GM12878 (cell line): Measurements from ENCODE around the gene FCHSD2. TPM values are rescaled to one million over a fixed set of nuclear protein-coding genes. Genes with fewer than 3 reads are reported as not detected.

Experiments
- ATAC-seq: fragments of 200-7000 bp; cut with Tn5 transposase; 3 replicates; pipeline ENCODE4 v1.9.1; 2020; ENCODE audit warnings: mild to moderate bottlenecking, moderate library complexity
- BruUV-seq: library from RNA; stranded (reverse); fragments of 400-500 nt; replicated peaks from 2 replicates; lab custom pipeline; 2021; lab: Mats Ljungman, UMichigan
- CTCF ChIA-PET: fragments of 300-600 bp; sonication (Branson Sonifier 250); formaldehyde crosslinking; extraction: SDS; loops from one replicate; lab custom pipeline; 2021; ENCODE audit warnings: inconsistent platforms; lab: Yijun Ruan, JAX
- POLR2A ChIA-PET: fragments of 350-600 bp; formaldehyde crosslinking; extraction: SDS; loops from one replicate; lab custom pipeline; 2021; ENCODE audit warnings: inconsistent platforms; lab: Charles Lee
- RAD21 ChIA-PET: fragments of 300-600 bp; sonication (Branson Sonifier 250); formaldehyde crosslinking; loops from one replicate; lab custom pipeline; 2023; ENCODE audit warnings: antibody characterized with exemption; ENCODE audit not compliant: unreplicated experiment; lab: Charles Lee
- SMC1A ChIA-PET: fragments of 300-600 bp; sonication (Branson Sonifier 250); formaldehyde crosslinking; loops from one replicate; lab custom pipeline; 2023; ENCODE audit not compliant: unreplicated experiment, uncharacterized antibody; lab: Charles Lee
- DNase-seq: peaks from one replicate; pipeline ENCODE4 v3.0.0-alpha.2; 2011; ENCODE audit warnings: low read depth, low spot score
- FAIRE-seq: peaks from 3 replicates; lab custom pipeline; 2011; peaks lifted over from hg19 to GRCh38; lab: Jason Lieb, UNC
- H2AFZ ChIP-seq: 2 replicates; pipeline ENCODE4 v1.6.0; 2011; ENCODE audit warnings: low read depth, low read length, control low read depth; ENCODE audit not compliant: control insufficient read depth
- H3K27ac ChIP-seq: 2 replicates; pipeline ENCODE4 v1.5.1; 2011; ENCODE audit warnings: control low read depth; ENCODE audit not compliant: control insufficient read depth, insufficient read depth
- H3K27me3 ChIP-seq, 2 experiments: replicated peaks in 1 of 2; 2 replicates each; pipeline versions ENCODE4 v1.6.0 to v1.6.1; 2011; ENCODE audit warnings: low read length in 1 of 2; ENCODE audit not compliant: control insufficient read depth in 2 of 2, insufficient read depth in 2 of 2
- H3K36me3 ChIP-seq, 2 experiments: 2 replicates each; pipeline ENCODE4 v1.5.1; 2011; ENCODE audit warnings: low read length in 1 of 2; ENCODE audit not compliant: control insufficient read depth in 2 of 2, insufficient read depth in 2 of 2
- H3K4me1 ChIP-seq: 2 replicates; pipeline ENCODE4 v1.6.1; 2011; ENCODE audit warnings: mild to moderate bottlenecking, low read length, moderate library complexity, mixed read lengths; ENCODE audit not compliant: control insufficient read depth, insufficient read depth
- H3K4me2 ChIP-seq: 2 replicates; pipeline ENCODE4 v1.6.0; 2011; ENCODE audit warnings: control low read depth; ENCODE audit not compliant: control insufficient read depth, insufficient read depth
- H3K4me3 ChIP-seq: fragments of 200-600 bp; sonication (generic); 2 replicates; pipeline ENCODE4 v1.5.1; 2016
- H3K79me2 ChIP-seq: 2 replicates; pipeline ENCODE4 v1.6.0; 2011; ENCODE audit warnings: low read length; ENCODE audit not compliant: control insufficient read depth, insufficient read depth
- H3K9ac ChIP-seq: 2 replicates; pipeline ENCODE4 v1.8.0; 2011; ENCODE audit warnings: low read length, control low read depth, mixed read lengths; ENCODE audit not compliant: control insufficient read depth, insufficient read depth
- H3K9me3 ChIP-seq: replicated peaks from 3 replicates; pipeline ENCODE4 v1.5.1; 2011; ENCODE audit warnings: mild to moderate bottlenecking, low read length; ENCODE audit not compliant: control insufficient read depth, insufficient read depth
- H4K20me1 ChIP-seq: 2 replicates; pipeline ENCODE4 v1.6.0; 2011; ENCODE audit not compliant: control insufficient read depth, insufficient read depth
- BACH1 ChIP-seq: fragments of 450-650 bp; IDR thresholded peaks from 2 replicates; pipeline ENCODE4 v1.6.1; 2017; ENCODE audit warnings: mild to moderate bottlenecking, borderline replicate concordance
- CEBPB ChIP-seq, 2 experiments: fragments of 150-350 bp in 1 of 2; IDR thresholded peaks; 2 replicates each; pipeline ENCODE4 v1.6.1; 2012 to 2014; ENCODE audit warnings: low read depth in 2 of 2, low read length in 2 of 2, borderline replicate concordance in 1 of 2, inconsistent platforms in 1 of 2
- CHD4 ChIP-seq: fragments of 200-600 bp; sonication (generic); IDR thresholded peaks from 2 replicates; pipeline ENCODE4 v1.6.1; 2016; ENCODE audit warnings: mild to moderate bottlenecking
- FOS ChIP-seq: IDR thresholded peaks from 3 replicates; pipeline ENCODE4 v1.6.1; 2011; ENCODE audit warnings: borderline replicate concordance; ENCODE audit not compliant: insufficient read length; ENCODE audit errors: extremely low read depth
- HCFC1 ChIP-seq: fragments of 150-350 bp; IDR thresholded peaks from 2 replicates; pipeline ENCODE4 v1.6.1; 2014; ENCODE audit warnings: low read length
- IKZF2 ChIP-seq, 2 experiments: fragments of 450-650 bp; IDR thresholded peaks; 2 replicates each; pipeline ENCODE4 v1.6.1; 2017; ENCODE audit warnings: mild to moderate bottlenecking in 2 of 2, moderate library complexity in 2 of 2
- JUND ChIP-seq: IDR thresholded peaks from 2 replicates; pipeline ENCODE4 v1.6.1; 2012; ENCODE audit warnings: low read depth, mild to moderate bottlenecking, low read length, improper control_type of control experiment, moderate library complexity
- NR2C1 ChIP-seq: fragments of 450-650 bp; IDR thresholded peaks from 2 replicates; pipeline ENCODE4 v1.6.1; 2017; ENCODE audit warnings: antibody characterized with exemption, mild to moderate bottlenecking, moderate library complexity
- RAD51 ChIP-seq: fragments of 450-650 bp; IDR thresholded peaks from 2 replicates; pipeline ENCODE4 v1.6.1; 2016; ENCODE audit warnings: moderate library complexity, mild to moderate bottlenecking, inconsistent platforms
- SPI1 ChIP-seq: IDR thresholded peaks from 2 replicates; pipeline ENCODE4 v1.6.1; 2011; ENCODE audit warnings: low read depth, mild to moderate bottlenecking, low read length, moderate library complexity, borderline replicate concordance; ENCODE audit not compliant: insufficient read depth
- STAT1 ChIP-seq: fragments of 450-650 bp; conservative IDR thresholded peaks from 2 replicates; pipeline ENCODE4 v1.6.1; 2014; ENCODE audit warnings: antibody characterized with exemption, mild to moderate bottlenecking
- STAT3 ChIP-seq: IDR thresholded peaks from 2 replicates; pipeline ENCODE4 v1.6.1; 2011; ENCODE audit warnings: low read depth, low read length, improper control_type of control experiment
- SUPT20H ChIP-seq: IDR thresholded peaks from 2 replicates; pipeline ENCODE4 v1.6.1; 2011; ENCODE audit warnings: low read depth, mild to moderate bottlenecking, low read length, moderate library complexity, borderline replicate concordance; ENCODE audit not compliant: control insufficient read depth
- ZNF24 ChIP-seq: fragments of 450-650 bp; IDR thresholded peaks from 2 replicates; pipeline ENCODE4 v1.6.1; 2017; ENCODE audit warnings: antibody characterized with exemption, mild to moderate bottlenecking
- WGBS: methylation state at CpG from one replicate; pipeline ENCODE4 v1.1.6; 2016; ENCODE audit warnings: low lambda C conversion rate; ENCODE audit not compliant: insufficient replicate concordance, insufficient coverage; ENCODE audit errors: missing lambda C conversion rate; 5-methylcytosine and 5-hydroxymethylcytosine counted together
- in situ Hi-C: fragments of 300-500 bp; cut with MboI; formaldehyde crosslinking; loops from 9 replicates; pipeline ENCODE4 v1.14.3; 2018; ENCODE audit warnings: mixed read lengths
- intact Hi-C: fragments of 100-400 bp; cut with micrococcal nuclease; formaldehyde crosslinking; loops from one replicate; pipeline ENCODE4 v1.14.2; 2022; ENCODE audit not compliant: unreplicated experiment
- polyA plus RNA-seq, 11 experiments: library from polyadenylated mRNA; depleted of rRNA in 4 of 11; unstranded in 6 of 11; stranded (reverse) in 5 of 11; fragments of >200 nt; fragmentation: Nextera tagmentation in 4 of 11; fragmentation: Illumina TruSeq in 1 of 11; extraction: Ambion mirVana in 4 of 11; extraction: Trizol in 1 of 11; gene quantifications; 1 replicate in 1 of 11; 2 replicates in 10 of 11; pipeline versions ENCODE4 v1.2.1 to v1.2.3, GENCODE V29; 2011 to 2016; ENCODE audit warnings: inconsistent platforms in 2 of 11, missing spikeins in 2 of 11, low read depth in 1 of 11
- total RNA-seq, 4 experiments: library from RNA; depleted of rRNA in 3 of 4; stranded (reverse); fragments of >200 nt in 3 of 4; fragmentation: Illumina TruSeq in 1 of 4; extraction: Trizol in 1 of 4; gene quantifications; 2 replicates each; pipeline versions ENCODE4 v1.2.1 to v1.2.3, GENCODE V29; 2013 to 2021

FCHSD2 gene
- total and polyA plus RNA-seq, 10 of the 15 experiments (the other 5 are each of a cell fraction or from before 2014, with no cell fraction given) = 13.2 to 89.8 (median 47.8) TPM

- no TSS peak for BruUV-seq
- no peaks in the 10 kb centered on the region for H3K27me3 ChIP-seq
- RAD21 ChIA-PET = interaction anchor here (0.8 to 19.6 kb wide), 2 partner anchors 11 to 24 kb away, joined by 4 to 441 read pairs; partner anchors contain the start of gene FCHSD2
- TF ChIP-seq FOS (no peak), BACH1 (no peak), STAT3 (no peak), CEBPB (IDR thresholded peaks at IDR 0.05; ENCODE audit: borderline replicate concordance in 1 of 2, low read depth in 2 of 2, low read length in 2 of 2) (no peak), SUPT20H (no peak), CHD4 (no peak), ZNF24 (no peak), NR2C1 (no peak), STAT1 (no peak), RAD51 (no peak), HCFC1 (no peak), SPI1 (no peak), JUND (no peak), IKZF2 (IDR thresholded peaks at IDR 0.05) (no peak)
- POLR2A ChIA-PET = interaction anchor here (0.6 to 14.7 kb wide), 5 partner anchors 9 to 245 kb away, joined by 3 to 384 read pairs (median 6); partner anchors contain the start of gene FCHSD2
- WGBS = 87% methylated on average over 11 of the region's 11 CpGs
- ATAC-seq (no peak), FAIRE-seq (no peak), DNase-seq (no peak)
- H3K4me1 ChIP-seq = peaks cover 28% of the 10 kb centered on the region
- H3K9me3 ChIP-seq = no peaks in the 10 kb centered on the region
- H2AFZ ChIP-seq = no peak overlapping the region
- no peaks in the 10 kb centered on the region for H4K20me1 ChIP-seq
- SMC1A ChIA-PET = interaction anchor here (0.9 to 26.8 kb wide), 3 partner anchors 9 to 192 kb away, joined by 3 to 926 read pairs (median 7); partner anchors contain the start of gene FCHSD2
- no peaks in the 10 kb centered on the region for H3K36me3 ChIP-seq
- no peak overlapping the region for H3K4me3 ChIP-seq
- no peak overlapping the region for H3K27ac ChIP-seq
- H3K4me2 ChIP-seq = no peak overlapping the region
- H3K79me2 ChIP-seq = no peaks in the 10 kb centered on the region
- CTCF ChIA-PET = interaction anchor here (0.6 to 8.8 kb wide), 6 partner anchors 9 to 66 kb away, joined by 3 to 86 read pairs (median 3); no protein-coding TSS in a partner anchor
- in situ Hi-C loops = no loop called here
- intact Hi-C loops = no loop called here
- no peak overlapping the region for H3K9ac ChIP-seq
These were observed 26.9 kb upstream of the FCHSD2 start for GRCh38 chr11:73168925-73169579.
